AG09309 (cell line): ENCODE data around the gene UHRF2.

Source experiments
- DNase-seq: peaks from one replicate; pipeline ENCODE4 v3.0.0-alpha.2; 2010; ENCODE audit warnings: low read depth
- H3K4me3 ChIP-seq: 2 replicates; pipeline ENCODE4 v1.5.1; 2011; ENCODE audit warnings: mild to moderate bottlenecking, low read depth, low read length, moderate library complexity; ENCODE audit not compliant: control insufficient read depth
- TF ChIP-seq, protein P1 (sequence below): IDR thresholded peaks from 2 replicates; pipeline ENCODE4 v1.5.1; 2011; ENCODE audit warnings: mild to moderate bottlenecking, low read depth, low read length, inconsistent platforms; ENCODE audit not compliant: insufficient read depth, control insufficient read depth; ENCODE audit errors: missing control alignments

Gene UHRF2

GRCh38 chr9:6460189-6460768, 47.3 kb downstream of the UHRF2 start:
- TF ChIP-seq, protein P1, sequence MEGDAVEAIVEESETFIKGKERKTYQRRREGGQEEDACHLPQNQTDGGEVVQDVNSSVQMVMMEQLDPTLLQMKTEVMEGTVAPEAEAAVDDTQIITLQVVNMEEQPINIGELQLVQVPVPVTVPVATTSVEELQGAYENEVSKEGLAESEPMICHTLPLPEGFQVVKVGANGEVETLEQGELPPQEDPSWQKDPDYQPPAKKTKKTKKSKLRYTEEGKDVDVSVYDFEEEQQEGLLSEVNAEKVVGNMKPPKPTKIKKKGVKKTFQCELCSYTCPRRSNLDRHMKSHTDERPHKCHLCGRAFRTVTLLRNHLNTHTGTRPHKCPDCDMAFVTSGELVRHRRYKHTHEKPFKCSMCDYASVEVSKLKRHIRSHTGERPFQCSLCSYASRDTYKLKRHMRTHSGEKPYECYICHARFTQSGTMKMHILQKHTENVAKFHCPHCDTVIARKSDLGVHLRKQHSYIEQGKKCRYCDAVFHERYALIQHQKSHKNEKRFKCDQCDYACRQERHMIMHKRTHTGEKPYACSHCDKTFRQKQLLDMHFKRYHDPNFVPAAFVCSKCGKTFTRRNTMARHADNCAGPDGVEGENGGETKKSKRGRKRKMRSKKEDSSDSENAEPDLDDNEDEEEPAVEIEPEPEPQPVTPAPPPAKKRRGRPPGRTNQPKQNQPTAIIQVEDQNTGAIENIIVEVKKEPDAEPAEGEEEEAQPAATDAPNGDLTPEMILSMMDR = no peak
- DNase-seq = no peak
- H3K4me3 ChIP-seq = no peak overlapping the region

- TF ChIP-seq, protein P1 = no peak
- DNase-seq = no peak
- H3K4me3 ChIP-seq = no peak overlapping the region
Measured at GRCh38 chr9:6461619-6462018, 48.6 kb downstream of the UHRF2 start.

- no peak overlapping the region for H3K4me3 ChIP-seq
- DNase-seq = no peak
- TF ChIP-seq, protein P1 = no peak
Measured at GRCh38 chr9:6467006-6467625, 54.1 kb downstream of the UHRF2 start.

DNA sequence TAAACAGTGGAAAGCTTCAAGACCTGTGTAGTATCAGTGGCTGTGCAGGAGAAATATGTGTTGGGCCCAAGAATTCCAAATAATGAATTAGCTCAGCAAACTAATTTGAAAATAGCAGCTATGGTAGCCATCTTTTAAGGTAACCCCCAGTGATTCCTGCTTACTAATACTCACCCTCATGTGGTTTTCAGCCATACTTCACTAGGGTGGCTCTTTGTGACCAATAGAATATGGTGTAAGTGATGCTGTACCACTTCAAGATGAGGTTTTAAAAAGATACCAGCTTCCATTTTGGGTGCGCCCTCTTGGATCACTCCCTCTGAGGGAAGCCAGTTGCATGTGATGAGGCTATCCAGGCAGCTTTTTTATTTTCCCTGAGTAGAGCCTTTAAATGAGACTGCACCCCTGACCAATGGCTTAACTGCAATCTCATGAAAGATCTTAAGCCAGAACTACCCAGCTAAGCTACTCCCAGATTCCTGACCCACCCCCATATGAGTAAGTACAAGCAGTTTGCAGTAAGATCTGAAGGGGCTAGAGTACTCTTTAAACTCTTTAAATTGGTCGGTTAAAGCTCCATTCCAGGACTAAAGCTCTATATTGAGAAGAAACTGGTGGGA, 58.3 kb downstream of the UHRF2 start:
- TF ChIP-seq, protein P1 = no peak
- no peak overlapping the region for H3K4me3 ChIP-seq
- no peak for DNase-seq

DNA sequence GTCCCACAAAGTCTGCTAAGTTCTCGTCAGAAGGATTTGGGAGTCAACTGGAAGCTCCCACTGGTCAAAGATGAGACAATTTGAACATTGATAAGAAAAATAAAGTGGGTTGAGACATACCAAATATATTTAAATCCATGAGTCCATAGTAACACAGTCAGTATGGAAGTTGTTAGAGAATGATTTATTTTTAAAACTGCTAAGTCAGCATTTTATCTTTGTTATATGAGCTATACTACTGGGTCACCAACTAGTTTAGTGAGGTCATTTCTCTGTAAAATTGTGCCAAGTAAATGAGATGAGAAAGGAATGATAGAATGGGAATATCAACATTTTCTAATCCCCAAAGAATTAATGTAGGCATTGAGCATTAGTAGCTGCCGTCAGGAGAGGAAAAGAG, 60.2 kb downstream of the UHRF2 start:
- H3K4me3 ChIP-seq = no peak overlapping the region
- no peak for DNase-seq
- TF ChIP-seq, protein P1 = no peak

DNA sequence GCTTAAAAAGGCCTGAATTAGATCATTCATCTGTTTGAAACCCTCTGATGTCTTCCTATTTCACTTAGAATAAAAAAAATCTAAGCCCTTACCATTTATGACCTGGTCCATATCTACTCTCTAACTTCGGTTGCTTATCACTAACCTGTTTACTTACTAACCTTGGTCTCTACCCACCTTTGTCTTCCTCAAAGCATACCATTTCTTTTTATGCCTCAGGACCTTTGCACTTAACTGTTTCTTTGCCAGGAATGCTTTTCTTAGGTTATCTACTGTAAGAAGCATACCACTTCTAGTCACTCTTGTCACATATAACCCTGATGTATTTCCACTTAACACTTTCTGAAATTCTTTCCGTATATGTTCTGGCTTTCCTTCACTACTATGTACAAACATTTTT, 67.0 kb downstream of the UHRF2 start:
- no peak for DNase-seq
- no peak overlapping the region for H3K4me3 ChIP-seq
- TF ChIP-seq, protein P1 = no peak
